ENCODE measurements around the gene TWF2. TPM values are rescaled to one million over a fixed set of nuclear protein-coding genes. Genes with fewer than 3 reads are reported as not detected.

Gene TWF2
- total RNA-seq, 5 donors from 2014 or later (not counting 1 experiment from before 2014, with no cell fraction given), result 49.8 to 99.9 (median 88.3) TPM

GRCh38 chr3:52197842-52198625, 40.9 kb downstream of the TWF2 start, which contains the start of gene ALAS1:
TSS of gene ALAS1 (plus strand) at chr3:52198160. CDS start at chr3:52199242, 1,082 bp downstream.
- peaks cover 35 to 55% (median 48%) of the 10 kb centered on the region in 3 donors for H3K4me1 Mint-ChIP-seq
- Histone ChIP-seq H3K4me1 (ENCODE audit: control insufficient read depth in 1 of 2, extremely low read depth in 1 of 2, insufficient read depth in 2 of 2, low read length in 2 of 2) (peaks cover 20 to 32% of the 10 kb centered on the region in 2 experiments), H3K27ac (ENCODE audit: low read length) (peak within 1 kb of the TSS; percentile 70), H3K27me3 (replicated peaks in 1 of 2; ENCODE audit: control insufficient read depth in 2 of 2, extremely low read depth in 1 of 2, insufficient read depth in 2 of 2, low read length in 1 of 2) (no peaks in the 10 kb centered on the region), H3K36me3 (ENCODE audit: control insufficient read depth in 2 of 2, extremely low read depth in 1 of 2, insufficient read depth in 1 of 2, low read length in 1 of 2) (peaks cover 2 to 24% of the 10 kb centered on the region in 2 donors), H3K4me3 (ENCODE audit: control insufficient read depth in 1 of 2, extremely low read depth in 1 of 2, low read length in 1 of 2) (peak within 1 kb of the TSS; percentile 90 to 98), H3K9me3 (no peaks in the 10 kb centered on the region)
- ChIA-PET CTCF (no interaction called here), POLR2A (no interaction called here)
- H3K4me3 Mint-ChIP-seq, result peak within 1 kb of the TSS; percentile 96 to 98 (median 96)
- no peaks in the 10 kb centered on the region for H3K9me3 Mint-ChIP-seq
- H3K36me3 Mint-ChIP-seq, result peaks cover 15% of the 10 kb centered on the region
- ATAC-seq (replicated peaks in 1 of 4), result peak; percentile 95 to 97 (median 97)
- peak within 1 kb of the TSS; percentile 92 to 93 for H3K27ac Mint-ChIP-seq
- under 1% methylated on average over 68 of the region's 71 CpGs for WGBS (ENCODE audit: insufficient coverage)
- DNase-seq, result peak; percentile 85 to 96 (median 92)
- no peaks in the 10 kb centered on the region for H3K27me3 Mint-ChIP-seq

GRCh38 chr3:52197499-52197841, 41.5 kb downstream of the TWF2 start:
- peaks cover 20 to 32% of the 10 kb centered on the region in 2 experiments for H3K4me1 ChIP-seq (ENCODE audit: control insufficient read depth in 1 of 2, extremely low read depth in 1 of 2, insufficient read depth in 2 of 2, low read length in 2 of 2)
- H3K4me3 Mint-ChIP-seq, result peak overlapping the region; percentile 96 to 98 (median 96)
- peak overlapping the region; percentile 90 to 93 for H3K27ac Mint-ChIP-seq
- H3K27me3 Mint-ChIP-seq, result no peaks in the 10 kb centered on the region
- H3K36me3 ChIP-seq (ENCODE audit: control insufficient read depth in 2 of 2, extremely low read depth in 1 of 2, insufficient read depth in 1 of 2, low read length in 1 of 2), result peaks cover 2 to 19% of the 10 kb centered on the region in 2 donors
- H3K9me3 ChIP-seq, result no peaks in the 10 kb centered on the region
- H3K27ac ChIP-seq (ENCODE audit: low read length), result peak overlapping the region; percentile 70
- H3K4me1 Mint-ChIP-seq, result peaks cover 33 to 53% (median 47%) of the 10 kb centered on the region in 3 donors
- no peaks in the 10 kb centered on the region for H3K27me3 ChIP-seq (replicated peaks in 1 of 2; ENCODE audit: control insufficient read depth in 2 of 2, extremely low read depth in 1 of 2, insufficient read depth in 2 of 2, low read length in 1 of 2)
- DNase-seq, result no peak
- no peaks in the 10 kb centered on the region for H3K9me3 Mint-ChIP-seq
- peak overlapping the region; percentile 90 to 98 for H3K4me3 ChIP-seq (ENCODE audit: control insufficient read depth in 1 of 2, extremely low read depth in 1 of 2, low read length in 1 of 2)
- POLR2A ChIA-PET, result interaction anchor here in 1 of 2 donors (0.5 kb wide), 1 partner anchor 53 kb away, joined by 3 read pairs; no protein-coding TSS in a partner anchor
- peaks cover 11% of the 10 kb centered on the region for H3K36me3 Mint-ChIP-seq
- ATAC-seq (replicated peaks in 1 of 4), result peak in 1 of 4 experiments; percentile 1
- CTCF ChIA-PET, result no interaction called here
- 44% methylated on average over 6 of the region's 10 CpGs for WGBS (ENCODE audit: insufficient coverage)

GRCh38 chr3:52196977-52197376, 42.0 kb downstream of the TWF2 start:
- ChIA-PET POLR2A (interaction anchor here in 1 of 2 donors (0.5 kb wide), 1 partner anchor 54 kb away, joined by 3 read pairs; no protein-coding TSS in a partner anchor), CTCF (no interaction called here)
- DNase-seq (no peak), ATAC-seq (replicated peaks in 1 of 4) (no peak)
- Mint-ChIP-seq H3K27me3 (no peaks in the 10 kb centered on the region), H3K27ac (peak overlapping the region in 1 of 2 donors; percentile 90), H3K9me3 (no peaks in the 10 kb centered on the region), H3K4me1 (peaks cover 31 to 50% (median 42%) of the 10 kb centered on the region in 3 donors), H3K4me3 (peak overlapping the region in 2 of 3 donors; percentile 96 to 98), H3K36me3 (peaks cover 8% of the 10 kb centered on the region)
- Histone ChIP-seq H3K27me3 (replicated peaks in 1 of 2; ENCODE audit: control insufficient read depth in 2 of 2, extremely low read depth in 1 of 2, insufficient read depth in 2 of 2, low read length in 1 of 2) (no peaks in the 10 kb centered on the region), H3K4me3 (ENCODE audit: control insufficient read depth in 1 of 2, extremely low read depth in 1 of 2, low read length in 1 of 2) (peak overlapping the region in 1 of 2 donors; percentile 1), H3K4me1 (ENCODE audit: control insufficient read depth in 1 of 2, extremely low read depth in 1 of 2, insufficient read depth in 2 of 2, low read length in 2 of 2) (peaks cover 20 to 32% of the 10 kb centered on the region in 2 experiments), H3K9me3 (no peaks in the 10 kb centered on the region), H3K27ac (ENCODE audit: low read length) (peak overlapping the region; percentile 70), H3K36me3 (ENCODE audit: control insufficient read depth in 2 of 2, extremely low read depth in 1 of 2, insufficient read depth in 1 of 2, low read length in 1 of 2) (peaks cover 0 to 15% of the 10 kb centered on the region in 2 donors)
- WGBS (ENCODE audit: insufficient coverage), result 98% methylated on average over 3 of the region's 3 CpGs

- ATAC-seq (replicated peaks in 1 of 4), result no peak
- H3K27ac Mint-ChIP-seq, result no peak overlapping the region
- H3K27me3 Mint-ChIP-seq, result no peaks in the 10 kb centered on the region
- ChIA-PET CTCF (interaction anchor here in 1 of 2 donors (0.5 kb wide), 1 partner anchor 785 kb away, joined by 3 read pairs; no protein-coding TSS in a partner anchor), POLR2A (interaction anchor here in 1 of 2 donors (0.5 kb wide), 1 partner anchor 25 kb away, joined by 3 read pairs; no protein-coding TSS in a partner anchor)
- Histone ChIP-seq H3K27me3 (replicated peaks in 1 of 2; ENCODE audit: control insufficient read depth in 2 of 2, extremely low read depth in 1 of 2, insufficient read depth in 2 of 2, low read length in 1 of 2) (no peaks in the 10 kb centered on the region), H3K27ac (ENCODE audit: low read length) (no peak overlapping the region), H3K36me3 (ENCODE audit: control insufficient read depth in 2 of 2, extremely low read depth in 1 of 2, insufficient read depth in 1 of 2, low read length in 1 of 2) (peaks cover 0 to 6% of the 10 kb centered on the region in 2 donors), H3K9me3 (no peaks in the 10 kb centered on the region), H3K4me3 (ENCODE audit: control insufficient read depth in 1 of 2, extremely low read depth in 1 of 2, low read length in 1 of 2) (no peak overlapping the region), H3K4me1 (ENCODE audit: control insufficient read depth in 1 of 2, extremely low read depth in 1 of 2, insufficient read depth in 2 of 2, low read length in 2 of 2) (peaks cover 17 to 32% of the 10 kb centered on the region in 2 experiments)
- H3K4me1 Mint-ChIP-seq, result peaks cover 31 to 39% (median 31%) of the 10 kb centered on the region in 3 donors
- H3K36me3 Mint-ChIP-seq, result peaks cover under 1% of the 10 kb centered on the region
- H3K9me3 Mint-ChIP-seq, result no peaks in the 10 kb centered on the region
- DNase-seq, result no peak
- no peak overlapping the region for H3K4me3 Mint-ChIP-seq
- 82% methylated on average over 10 of the region's 10 CpGs for WGBS (ENCODE audit: insufficient coverage)
These were observed 43.1 kb downstream of the TWF2 start for GRCh38 chr3:52195823-52196331.

- H3K9me3 ChIP-seq, result no peaks in the 10 kb centered on the region
- Mint-ChIP-seq H3K27ac (no peak overlapping the region), H3K4me1 (peaks cover 28 to 35% (median 28%) of the 10 kb centered on the region in 3 donors), H3K27me3 (no peaks in the 10 kb centered on the region), H3K36me3 (no peaks in the 10 kb centered on the region), H3K4me3 (no peak overlapping the region), H3K9me3 (no peaks in the 10 kb centered on the region)
- ChIA-PET POLR2A (interaction anchor here in 1 of 2 donors (0.7 kb wide), 1 partner anchor 54 kb away, joined by 4 read pairs; no protein-coding TSS in a partner anchor), CTCF (no interaction called here)
- H3K4me1 ChIP-seq (ENCODE audit: control insufficient read depth in 1 of 2, extremely low read depth in 1 of 2, insufficient read depth in 2 of 2, low read length in 2 of 2), result peaks cover 17 to 29% of the 10 kb centered on the region in 2 experiments
- no peak overlapping the region for H3K4me3 ChIP-seq (ENCODE audit: control insufficient read depth in 1 of 2, extremely low read depth in 1 of 2, low read length in 1 of 2)
- H3K27ac ChIP-seq (ENCODE audit: low read length), result no peak overlapping the region
- H3K27me3 ChIP-seq (replicated peaks in 1 of 2; ENCODE audit: control insufficient read depth in 2 of 2, extremely low read depth in 1 of 2, insufficient read depth in 2 of 2, low read length in 1 of 2), result no peaks in the 10 kb centered on the region
- ATAC-seq (replicated peaks in 1 of 4), result no peak
- no CpG with 5 or more reads among the region's 3 CpGs for WGBS (ENCODE audit: insufficient coverage)
- H3K36me3 ChIP-seq (ENCODE audit: control insufficient read depth in 2 of 2, extremely low read depth in 1 of 2, insufficient read depth in 1 of 2, low read length in 1 of 2), result peaks cover 0 to 2% of the 10 kb centered on the region in 2 donors
- no peak for DNase-seq
These were observed 43.7 kb downstream of the TWF2 start for GRCh38 chr3:52195291-52195597.

GRCh38 chr3:52194485-52195290, 44.3 kb downstream of the TWF2 start:
- Histone ChIP-seq H3K9me3 (no peaks in the 10 kb centered on the region), H3K27me3 (replicated peaks in 1 of 2; ENCODE audit: control insufficient read depth in 2 of 2, extremely low read depth in 1 of 2, insufficient read depth in 2 of 2, low read length in 1 of 2) (no peaks in the 10 kb centered on the region), H3K27ac (ENCODE audit: low read length) (no peak overlapping the region), H3K4me1 (ENCODE audit: control insufficient read depth in 1 of 2, extremely low read depth in 1 of 2, insufficient read depth in 2 of 2, low read length in 2 of 2) (peaks cover 17 to 26% of the 10 kb centered on the region in 2 experiments), H3K4me3 (ENCODE audit: control insufficient read depth in 1 of 2, extremely low read depth in 1 of 2, low read length in 1 of 2) (no peak overlapping the region), H3K36me3 (ENCODE audit: control insufficient read depth in 2 of 2, extremely low read depth in 1 of 2, insufficient read depth in 1 of 2, low read length in 1 of 2) (no peaks in the 10 kb centered on the region)
- no peak for DNase-seq
- Mint-ChIP-seq H3K4me3 (no peak overlapping the region), H3K27ac (no peak overlapping the region), H3K4me1 (peaks cover 22 to 30% (median 23%) of the 10 kb centered on the region in 3 donors), H3K27me3 (no peaks in the 10 kb centered on the region), H3K9me3 (no peaks in the 10 kb centered on the region), H3K36me3 (no peaks in the 10 kb centered on the region)
- ChIA-PET CTCF (no interaction called here), POLR2A (interaction anchor here in 1 of 2 donors (0.7 kb wide), 1 partner anchor 55 kb away, joined by 4 read pairs; no protein-coding TSS in a partner anchor)
- ATAC-seq (replicated peaks in 1 of 4), result no peak
- WGBS (ENCODE audit: insufficient coverage), result 95% methylated on average over 4 of the region's 14 CpGs
